HG03558 (cell line): ENCODE measurements around the gene PNO1.

Source experiments
- ATAC-seq: cut with Tn5 transposase; IDR thresholded peaks from one replicate; pipeline ENCODE4 v1.9.1; 2021; ENCODE audit warnings: moderate number of reproducible peaks; ENCODE audit not compliant: unreplicated experiment; ENCODE audit errors: extremely low read depth

PNO1 gene

DNA sequence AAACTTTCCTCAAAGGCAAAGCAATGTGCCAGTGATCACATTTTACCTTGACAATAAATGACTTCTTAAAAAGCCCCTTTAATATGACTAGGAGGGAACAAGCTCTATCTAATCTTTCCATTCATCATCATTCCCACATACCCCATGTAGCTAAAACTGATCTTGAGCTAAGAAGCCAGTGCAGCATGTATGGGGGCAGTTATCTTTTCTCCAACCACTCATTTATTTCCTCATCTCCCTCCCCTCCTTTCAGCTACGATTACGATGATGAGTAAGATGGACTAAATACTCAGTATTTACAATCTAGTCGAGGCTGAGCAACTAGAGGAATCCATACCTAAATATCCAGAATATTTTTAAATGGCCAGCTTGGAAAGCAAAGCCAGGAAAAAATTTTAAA, 35.5 kb downstream of the PNO1 start:
- ATAC-seq: no peak

DNA sequence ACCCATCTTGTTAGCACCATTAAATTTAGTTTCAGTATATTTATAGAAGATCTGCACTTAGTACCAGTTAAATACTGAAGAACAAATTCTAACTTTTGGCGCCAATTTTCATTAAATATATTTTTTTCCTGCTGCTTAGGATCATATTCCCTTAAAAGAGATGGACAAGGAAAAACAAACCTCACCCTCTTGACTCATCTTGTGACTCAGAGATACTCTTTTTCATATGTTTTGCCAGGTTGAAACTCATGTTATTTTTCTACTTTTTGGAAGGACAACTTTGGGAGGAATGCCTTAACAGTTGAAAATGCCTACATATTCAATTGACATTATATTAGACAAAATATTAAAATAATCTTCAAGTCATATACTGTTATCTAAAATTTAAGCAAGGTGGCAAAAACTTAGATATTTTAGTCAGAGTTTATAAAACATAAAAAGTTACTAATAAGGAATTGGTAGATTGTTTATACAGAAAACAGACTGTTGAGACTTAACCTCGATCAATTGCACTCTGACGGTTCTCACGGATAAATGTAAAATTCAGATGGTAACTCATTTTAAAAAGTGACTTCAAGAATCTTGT, 36.2 kb downstream of the PNO1 start:
- no peak for ATAC-seq

DNA sequence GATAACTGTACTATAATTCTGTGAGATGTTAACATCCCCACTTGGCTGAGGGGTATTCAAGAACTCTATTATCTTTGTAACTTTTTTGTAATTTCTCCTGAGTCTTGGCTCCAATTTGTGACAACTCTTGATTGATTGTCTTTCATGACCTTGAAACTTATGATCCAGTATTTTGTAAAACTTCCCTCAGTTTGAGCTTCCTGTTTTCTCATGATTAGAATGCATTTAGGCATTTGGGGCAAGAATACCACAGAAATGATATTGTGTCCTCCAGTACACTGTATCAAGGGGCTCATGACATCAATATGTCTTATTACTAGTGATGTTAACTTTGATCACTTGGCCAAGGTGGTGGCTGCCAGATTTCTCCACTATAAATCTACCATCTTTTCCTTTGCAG, 37.4 kb downstream of the PNO1 start:
- ATAC-seq: no peak

DNA sequence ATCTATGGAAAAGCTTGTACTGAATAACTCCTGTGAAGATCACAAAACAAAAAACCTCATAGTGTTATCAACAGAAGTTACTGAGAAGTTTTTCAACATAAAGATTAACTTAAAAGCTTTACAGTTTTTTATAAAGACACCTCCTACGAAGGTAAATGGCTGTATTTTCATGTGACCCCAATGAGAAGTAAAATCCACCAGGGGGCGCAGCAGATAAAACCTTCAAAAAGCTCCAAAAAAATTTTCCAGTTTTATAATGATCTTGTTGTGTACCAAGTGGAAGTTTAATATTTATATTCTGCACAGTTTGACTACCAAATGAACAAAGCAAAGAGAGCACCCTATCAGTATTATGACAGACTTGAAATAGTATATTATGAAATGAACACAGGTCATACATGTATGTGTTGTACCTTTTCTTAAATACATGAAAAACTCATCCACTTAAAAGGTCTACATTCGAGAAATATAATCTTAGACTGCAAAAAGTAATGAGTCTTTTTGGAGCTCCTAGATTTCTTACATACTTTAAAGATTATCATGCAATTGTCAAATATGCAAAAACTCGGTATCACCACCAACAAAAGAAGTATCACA, 38.5 kb downstream of the PNO1 start:
- ATAC-seq: no peak

DNA sequence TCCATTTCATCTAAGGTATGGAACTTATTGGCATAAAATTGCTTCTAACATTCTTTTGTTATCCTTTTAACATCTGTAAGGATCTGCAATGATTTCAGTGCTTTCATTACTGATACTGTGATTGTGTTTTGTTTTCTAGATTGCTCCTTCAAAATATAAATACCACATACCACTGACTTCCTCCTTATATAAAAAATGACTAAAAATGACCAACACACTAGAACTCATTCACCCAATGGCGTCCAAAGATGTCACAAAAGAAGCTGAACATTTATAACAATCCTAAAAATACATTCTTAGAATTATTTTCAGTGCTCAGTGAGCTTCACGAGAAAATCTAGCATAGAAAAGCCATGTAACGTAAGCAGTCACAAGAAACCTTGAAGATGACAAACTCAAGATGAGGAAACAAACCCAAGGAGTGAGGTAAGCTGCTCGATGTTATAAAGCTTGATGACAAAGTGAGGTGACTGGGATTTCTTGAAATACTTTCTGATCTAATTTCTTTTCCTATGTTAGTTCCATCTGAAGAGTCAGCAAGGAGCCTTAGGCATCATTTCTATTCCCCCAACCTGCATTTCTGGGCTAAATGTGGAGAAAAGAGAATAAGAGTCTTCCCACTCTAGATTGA, 42.6 kb downstream of the PNO1 start:
- no peak for ATAC-seq

DNA sequence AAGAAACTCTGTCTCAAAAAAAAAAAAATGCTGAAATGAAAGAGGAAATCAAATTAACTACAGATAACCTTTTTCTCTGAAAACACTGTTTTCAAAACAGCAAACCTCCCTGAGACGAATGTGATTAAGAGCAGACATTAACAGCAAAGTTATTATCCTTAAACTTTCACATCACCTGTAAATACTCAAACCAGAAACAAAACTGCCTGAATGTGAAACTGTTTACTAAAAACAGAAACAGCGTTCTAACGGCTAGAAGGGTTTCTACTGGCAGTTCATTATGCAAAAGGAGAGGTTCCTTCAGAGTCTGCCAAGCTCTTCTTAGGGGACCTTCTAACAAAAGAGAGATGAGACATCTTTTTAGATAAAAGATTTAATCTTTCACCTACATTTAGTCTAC, 45.9 kb downstream of the PNO1 start:
- peak; percentile 92 for ATAC-seq

DNA sequence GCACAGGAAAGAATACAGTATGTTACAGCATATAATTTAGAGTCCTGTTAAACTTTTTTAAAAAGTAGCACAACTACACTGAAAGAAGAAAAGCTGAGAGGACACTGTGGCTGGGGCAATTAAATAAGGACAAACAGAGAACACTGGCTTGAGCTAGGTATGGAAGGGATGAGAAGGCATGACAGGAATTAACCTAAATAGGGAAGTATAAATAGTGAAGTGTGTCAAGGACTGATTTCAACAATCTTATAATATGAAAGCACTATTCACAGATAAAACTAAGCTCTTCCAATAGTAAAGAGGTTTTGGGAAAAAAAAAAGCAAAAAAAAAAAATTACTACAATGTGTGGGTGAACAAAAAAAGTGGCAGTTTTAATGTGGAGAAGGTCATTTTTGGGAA, 49.1 kb downstream of the PNO1 start:
- ATAC-seq: no peak

DNA sequence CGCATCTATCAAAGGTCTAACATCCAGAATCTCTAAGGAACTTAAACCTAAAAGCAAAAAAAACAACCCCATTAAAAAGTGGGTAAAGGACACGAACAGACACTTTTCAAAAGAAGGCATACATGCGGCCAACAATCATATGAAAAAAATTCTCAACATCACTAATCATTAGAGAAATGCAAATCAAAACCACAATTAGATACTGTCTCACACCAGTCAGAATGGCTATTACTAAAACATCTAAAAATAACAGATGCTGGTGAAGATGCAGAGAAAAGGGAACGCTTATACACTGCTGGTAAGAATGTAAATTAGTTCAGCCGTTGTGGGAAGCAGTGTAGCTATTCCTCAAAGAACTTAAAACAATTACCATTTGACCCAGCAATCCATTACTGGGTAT, 56.7 kb downstream of the PNO1 start:
- peak; percentile 75 for ATAC-seq

DNA sequence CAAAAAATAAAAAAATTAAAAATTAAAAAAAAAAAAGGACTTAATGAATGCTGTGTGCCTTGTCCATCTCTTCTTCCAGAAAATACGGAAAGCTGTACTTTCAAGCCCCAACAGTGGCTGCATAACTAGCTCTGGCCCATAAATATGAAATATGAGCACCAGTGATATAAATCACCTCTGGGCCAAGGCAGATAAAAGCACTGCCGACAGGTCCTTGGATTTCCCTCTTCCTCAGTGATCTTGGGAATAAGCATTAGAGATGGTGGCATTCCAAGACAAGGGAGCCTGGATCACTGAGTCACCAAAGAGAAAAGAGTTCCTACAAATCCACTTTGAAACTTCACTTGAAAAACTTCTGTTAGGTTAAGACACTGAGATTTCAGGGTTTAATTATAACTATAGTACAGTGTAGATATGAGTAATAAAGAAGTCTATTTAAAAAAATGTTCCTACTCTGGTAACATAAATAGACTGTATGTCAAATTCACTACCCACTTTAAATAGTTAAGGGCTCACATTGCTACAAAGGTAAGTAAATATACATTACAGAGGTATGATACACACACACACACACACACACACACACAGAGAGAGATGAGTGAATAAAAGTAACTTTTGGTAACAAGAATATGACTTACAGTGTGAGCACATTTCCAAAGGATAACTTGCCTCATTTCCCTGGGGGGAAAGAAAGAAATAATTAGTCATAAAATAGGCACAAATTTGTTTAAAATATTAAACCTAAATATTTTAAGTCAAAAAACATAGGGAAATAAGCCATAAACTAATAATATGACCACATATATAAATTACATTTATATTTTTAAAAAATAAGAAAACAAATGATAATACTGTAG, 59.0 kb downstream of the PNO1 start:
- ATAC-seq: no peak

DNA sequence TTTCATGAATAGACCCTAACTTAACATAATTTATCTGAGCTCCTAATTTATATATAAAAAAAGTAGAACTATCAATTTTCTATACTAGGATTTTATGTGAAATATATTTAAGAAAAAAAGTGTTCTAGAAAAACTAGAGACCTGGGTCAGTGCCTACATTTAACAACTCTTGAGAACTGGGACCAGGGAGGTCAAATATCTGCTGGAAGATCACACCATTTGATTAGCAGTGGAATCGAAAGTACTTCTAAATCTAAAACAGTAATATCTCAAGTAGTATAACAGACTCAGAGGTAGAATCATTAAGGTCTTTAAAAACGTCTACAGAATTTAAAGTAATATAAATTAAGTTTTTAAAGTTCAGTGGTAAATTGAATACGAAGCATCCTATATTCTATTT, 60.0 kb downstream of the PNO1 start:
- no peak for ATAC-seq

DNA sequence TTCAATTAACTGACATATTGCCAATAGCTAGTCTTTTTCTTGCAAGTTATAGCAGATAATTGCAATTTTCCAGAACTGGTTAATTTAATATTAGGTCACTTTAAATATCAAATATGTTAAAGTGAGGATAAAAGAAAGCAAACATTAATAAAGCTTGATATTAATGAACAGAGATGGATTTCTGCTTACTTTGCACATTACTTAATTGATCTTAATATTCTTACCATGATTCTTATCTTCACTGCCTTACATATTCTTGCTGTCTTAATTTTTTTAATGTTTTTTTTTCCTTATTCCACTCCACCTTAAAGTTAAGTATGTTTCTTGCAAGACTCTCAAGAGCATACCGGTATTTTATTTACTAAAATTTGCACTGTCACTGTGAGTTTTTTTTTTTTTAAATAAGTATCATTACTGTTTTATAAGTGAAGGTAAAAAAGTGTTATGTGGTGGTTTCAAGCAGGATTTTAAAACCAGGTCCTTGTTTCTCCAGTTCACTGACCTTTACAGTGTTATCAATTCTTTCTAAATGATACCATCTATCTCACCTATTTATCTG, 60.7 kb downstream of the PNO1 start:
- ATAC-seq: no peak

DNA sequence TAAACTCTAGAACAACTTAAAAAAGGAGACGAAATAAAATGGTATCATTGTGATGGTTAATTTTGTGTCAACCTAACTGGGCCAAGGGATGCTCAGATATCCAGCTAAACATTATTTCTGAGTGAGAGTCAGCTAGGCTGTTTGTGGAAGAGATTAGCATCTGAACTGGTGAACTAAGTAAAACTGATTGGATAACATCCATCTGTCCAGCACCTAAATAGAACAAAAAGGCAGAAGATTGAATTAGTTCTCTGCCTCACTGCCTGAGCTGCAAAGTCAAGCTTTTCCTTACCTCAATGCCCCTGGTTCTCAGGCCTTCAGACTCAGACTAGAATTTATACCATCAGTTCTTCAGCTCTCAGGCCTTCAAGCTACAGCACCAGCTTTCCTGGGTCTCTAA, 64.6 kb downstream of the PNO1 start:
- ATAC-seq: no peak

DNA sequence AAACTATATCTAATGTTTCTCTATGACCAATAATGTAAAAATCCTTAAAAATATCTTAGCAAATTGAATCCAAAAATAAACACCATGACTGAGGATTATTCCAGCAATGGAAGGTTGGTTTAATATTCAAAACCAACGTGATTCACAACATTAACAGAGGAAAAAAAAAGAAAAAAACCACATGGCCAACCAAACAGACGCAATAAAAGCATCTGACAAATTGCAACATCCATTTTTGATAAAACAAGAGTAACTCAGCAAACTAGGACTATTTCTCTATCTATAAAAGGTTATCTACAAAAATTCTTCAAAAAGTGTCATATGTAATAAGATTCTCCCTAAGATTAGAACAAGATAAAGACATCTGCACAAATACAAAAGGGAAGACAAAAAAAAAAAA, 65.7 kb downstream of the PNO1 start:
- ATAC-seq: no peak

DNA sequence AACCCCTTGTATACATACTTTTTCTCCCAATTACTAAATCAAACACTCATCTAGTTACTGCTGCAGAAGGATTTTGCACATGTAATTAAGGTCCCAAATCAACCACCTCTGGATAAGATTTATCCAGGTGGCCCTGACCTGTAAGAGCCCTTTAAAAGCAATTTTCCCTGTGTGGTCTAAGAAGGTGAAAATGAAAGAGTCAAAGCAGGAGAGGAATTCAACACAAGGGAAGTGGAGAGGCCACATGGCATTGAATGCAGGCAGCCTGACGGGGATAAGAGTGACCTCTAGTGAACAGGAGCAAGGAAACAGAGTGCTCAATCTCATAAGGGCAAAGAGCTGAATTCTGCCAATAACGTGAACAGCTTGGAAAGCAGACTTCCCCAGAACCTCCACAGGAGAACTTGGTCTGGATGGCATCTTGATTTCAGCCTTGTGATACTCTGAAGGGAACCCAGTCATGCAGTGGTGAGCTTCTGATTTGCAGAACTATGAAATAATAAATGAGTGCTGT, 67.5 kb downstream of the PNO1 start:
- ATAC-seq: peak; percentile 58
